Stomach (tissue), 9 donors: ENCODE results near the gene GLTP. TPM values are rescaled to one million over a fixed set of nuclear protein-coding genes. Genes with fewer than 3 reads are reported as not detected.

ENCODE experiments used
- DNase-seq, 2 donors: peaks; one replicate each; pipeline versions ENCODE4 v3.0.0 to v3.0.0-alpha.2; 2013 to 2019
- H3K27ac ChIP-seq, 5 donors: fragments of 200-600 bp in 4 of 5; sonication (generic) in 4 of 5; one replicate each; pipeline ENCODE4 v1.5.1; 2013 to 2019; ENCODE audit warnings: mild to moderate bottlenecking in 1 of 5, moderate library complexity in 1 of 5
- H3K27me3 ChIP-seq, 3 donors: fragments of 200-600 bp; sonication (generic); one replicate each; pipeline ENCODE4 v1.5.1; 2017 to 2019; ENCODE audit warnings: mixed run types in 1 of 3
- H3K36me3 ChIP-seq, 4 donors: fragments of 200-600 bp; sonication (generic); 1 replicate in 3 of 4; 2 replicates in 1 of 4; pipeline ENCODE4 v1.5.1; 2016 to 2019
- H3K4me1 ChIP-seq, 4 donors: fragments of 200-600 bp; sonication (generic); one replicate each; pipeline ENCODE4 v1.5.1; 2016 to 2019
- H3K4me3 ChIP-seq, 4 donors: fragments of 200-600 bp; sonication (generic) in 3 of 4; one replicate each; pipeline ENCODE4 v1.5.1; 2016 to 2019; ENCODE audit warnings: mild to moderate bottlenecking in 1 of 4
- H3K9me3 ChIP-seq, 4 donors: fragments of 200-600 bp; sonication (generic); one replicate each; pipeline ENCODE4 v1.5.1; 2016 to 2019
- EP300 ChIP-seq: sonication (generic); formaldehyde crosslinking; IDR thresholded peaks from one replicate; pipeline ENCODE4 v1.6.1; 2017; ENCODE audit warnings: antibody characterized with exemption
- POLR2A ChIP-seq, 4 donors: fragments of 450-650 bp; IDR thresholded peaks; one replicate each; pipeline ENCODE4 v1.6.1; 2016; ENCODE audit warnings: antibody characterized with exemption in 4 of 4, control low read depth in 2 of 4, mild to moderate bottlenecking in 1 of 4, moderate library complexity in 1 of 4
- POLR2AphosphoS5 ChIP-seq, 3 donors: sonication (generic); formaldehyde crosslinking; IDR thresholded peaks; one replicate each; pipeline ENCODE4 v1.6.1; 2016; ENCODE audit warnings: antibody characterized with exemption in 3 of 3
- WGBS, 5 donors: extraction: QIAGEN DNeasy Blood & Tissue Kit in 3 of 5; methylation state at CpG; one replicate each; pipeline versions ENCODE4 v1.1.5 to v1.1.7; 2013 to 2018; 5-methylcytosine and 5-hydroxymethylcytosine counted together
- intact Hi-C: fragments of 100-400 bp; cut with DNase I; formaldehyde crosslinking; loops from one replicate; pipeline ENCODE4 v1.15.1; 2023; ENCODE audit warnings: low total_unique reads
- polyA plus RNA-seq, 3 donors: library from polyadenylated mRNA; stranded (reverse); fragments of 200-250 nt; gene quantifications; one replicate each; pipeline ENCODE4 v1.2.3, GENCODE V29; 2013
- total RNA-seq, 5 donors: library from RNA; depleted of rRNA; stranded (reverse); fragments of >200 nt; gene quantifications; one replicate each; pipeline versions ENCODE4 v1.1.0 to v1.2.3, GENCODE V29; 2014 to 2016
- TF ChIP-seq, protein P1 (sequence below), 7 experiments: fragments of 450-650 bp in 4 of 7; fragments of 200-600 bp in 3 of 7; sonication (generic) in 3 of 7; IDR thresholded peaks; one replicate each; pipeline ENCODE4 v1.5.1; 2016 to 2019; ENCODE audit warnings: antibody characterized with exemption in 7 of 7, control low read depth in 2 of 7, mild to moderate bottlenecking in 1 of 7
- donor health status: healthy with polysubstance abuse.
- donor health status: Bipolar disorder and iron deficiency.
- donor health status: healthy.

The GLTP gene
- total and polyA plus RNA-seq, 8 donors, result 26.4 to 93.6 (median 50.1) TPM

DNA sequence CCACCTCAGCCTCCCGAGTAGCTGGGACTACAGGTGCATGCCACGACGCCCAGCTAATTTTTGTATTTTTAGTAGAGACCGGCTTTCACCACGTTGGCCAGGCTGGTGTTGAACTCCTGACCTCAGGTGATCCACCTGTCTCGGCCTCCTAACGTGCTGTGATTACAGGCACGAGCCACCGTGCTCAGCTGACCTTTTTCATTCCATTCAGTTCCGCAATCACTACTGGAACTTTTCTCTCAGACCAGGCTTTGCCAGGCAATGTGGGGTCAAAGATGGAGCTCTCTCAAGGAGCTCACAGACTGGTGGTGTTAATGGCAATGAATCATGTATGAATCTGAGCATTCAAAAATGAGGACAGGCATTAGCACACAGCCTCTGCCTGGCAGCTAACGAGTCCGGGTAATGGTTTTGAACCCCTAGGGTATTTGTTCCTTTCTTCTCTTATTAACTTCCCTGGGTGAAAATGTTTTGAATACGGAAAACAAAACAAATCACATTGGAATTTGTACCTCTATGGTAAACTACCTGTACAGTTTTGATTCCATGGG lies 10.4 kb upstream of the GLTP start:
- DNase-seq, result no peak
- Histone ChIP-seq H3K4me1 (peaks cover 0 to 20% (median 0%) of the 10 kb centered on the region in 4 donors), H3K4me3 (no peak overlapping the region), H3K9me3 (no peaks in the 10 kb centered on the region), H3K27me3 (peaks cover 0 to 5% (median 0%) of the 10 kb centered on the region in 3 donors), H3K27ac (no peak overlapping the region), H3K36me3 (no peaks in the 10 kb centered on the region)
- 59 to 69% (median 65%) methylated on average over 13 of the region's 13 CpGs for WGBS, 5 donors
- intact Hi-C loops, result no loop called here
- TF ChIP-seq, protein P1, sequence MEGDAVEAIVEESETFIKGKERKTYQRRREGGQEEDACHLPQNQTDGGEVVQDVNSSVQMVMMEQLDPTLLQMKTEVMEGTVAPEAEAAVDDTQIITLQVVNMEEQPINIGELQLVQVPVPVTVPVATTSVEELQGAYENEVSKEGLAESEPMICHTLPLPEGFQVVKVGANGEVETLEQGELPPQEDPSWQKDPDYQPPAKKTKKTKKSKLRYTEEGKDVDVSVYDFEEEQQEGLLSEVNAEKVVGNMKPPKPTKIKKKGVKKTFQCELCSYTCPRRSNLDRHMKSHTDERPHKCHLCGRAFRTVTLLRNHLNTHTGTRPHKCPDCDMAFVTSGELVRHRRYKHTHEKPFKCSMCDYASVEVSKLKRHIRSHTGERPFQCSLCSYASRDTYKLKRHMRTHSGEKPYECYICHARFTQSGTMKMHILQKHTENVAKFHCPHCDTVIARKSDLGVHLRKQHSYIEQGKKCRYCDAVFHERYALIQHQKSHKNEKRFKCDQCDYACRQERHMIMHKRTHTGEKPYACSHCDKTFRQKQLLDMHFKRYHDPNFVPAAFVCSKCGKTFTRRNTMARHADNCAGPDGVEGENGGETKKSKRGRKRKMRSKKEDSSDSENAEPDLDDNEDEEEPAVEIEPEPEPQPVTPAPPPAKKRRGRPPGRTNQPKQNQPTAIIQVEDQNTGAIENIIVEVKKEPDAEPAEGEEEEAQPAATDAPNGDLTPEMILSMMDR (IDR thresholded peaks at IDR 0.05), result no peak
- TF ChIP-seq EP300 (no peak), POLR2AphosphoS5 (IDR thresholded peaks at IDR 0.05) (no peak), POLR2A (IDR thresholded peaks at IDR 0.05) (no peak)

DNA sequence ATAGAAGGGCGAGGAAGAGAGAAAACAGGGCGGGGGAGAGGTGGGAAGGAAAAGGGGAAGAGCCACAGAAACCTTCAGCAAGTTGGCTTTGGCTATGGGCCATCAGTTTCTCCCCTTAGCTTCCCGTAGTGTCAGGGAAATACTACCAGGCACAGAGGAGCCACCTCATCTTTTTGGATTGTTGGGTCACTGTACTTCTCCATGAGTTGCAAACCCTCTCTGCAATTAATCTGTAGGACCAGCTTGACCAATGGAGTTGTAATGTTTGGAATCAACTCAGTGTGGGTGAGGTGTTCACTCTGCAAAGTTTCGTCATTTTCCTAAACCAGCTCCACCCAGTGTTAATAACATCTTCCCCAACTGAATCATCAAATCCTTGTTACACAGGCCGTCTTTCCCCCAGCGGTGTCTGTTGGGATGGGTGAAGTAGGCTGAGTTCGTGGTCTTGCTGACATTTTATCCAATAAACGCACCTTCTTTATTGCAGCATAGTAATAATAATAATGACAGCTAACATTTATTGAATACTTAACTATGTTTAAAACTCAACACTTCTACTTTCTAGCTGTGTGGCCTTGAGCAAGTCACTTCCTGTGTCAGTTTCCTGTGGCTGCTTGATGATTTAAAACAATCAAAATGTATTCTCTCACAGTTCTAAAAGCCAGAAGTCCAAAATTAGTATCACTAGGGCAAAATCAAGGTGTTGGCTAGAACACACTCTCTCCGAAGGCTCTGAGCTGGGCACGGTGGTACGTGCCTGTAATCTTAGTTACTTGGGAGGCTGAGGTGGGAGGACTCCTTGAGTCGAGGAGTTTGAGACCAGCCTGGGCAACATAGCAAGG lies 8.1 kb upstream of the GLTP start:
- Histone ChIP-seq H3K27ac (peak overlapping the region in 4 of 5 donors; percentile 29 to 78 (median 48)), H3K4me3 (no peak overlapping the region), H3K36me3 (no peaks in the 10 kb centered on the region), H3K4me1 (peaks cover 0 to 20% (median 0%) of the 10 kb centered on the region in 4 donors), H3K27me3 (peaks cover 0 to 5% (median 0%) of the 10 kb centered on the region in 3 donors), H3K9me3 (no peaks in the 10 kb centered on the region)
- DNase-seq, result no peak
- WGBS, 5 donors, result 58 to 69% (median 61%) methylated on average over 12 of the region's 12 CpGs
- TF ChIP-seq, protein P1 (IDR thresholded peaks at IDR 0.05), result no peak
- TF ChIP-seq POLR2A (IDR thresholded peaks at IDR 0.05), result no peak
- intact Hi-C loops, result loop anchor here (10.0 kb wide), 1 partner anchor 84 kb away; no protein-coding TSS in a partner anchor

DNA sequence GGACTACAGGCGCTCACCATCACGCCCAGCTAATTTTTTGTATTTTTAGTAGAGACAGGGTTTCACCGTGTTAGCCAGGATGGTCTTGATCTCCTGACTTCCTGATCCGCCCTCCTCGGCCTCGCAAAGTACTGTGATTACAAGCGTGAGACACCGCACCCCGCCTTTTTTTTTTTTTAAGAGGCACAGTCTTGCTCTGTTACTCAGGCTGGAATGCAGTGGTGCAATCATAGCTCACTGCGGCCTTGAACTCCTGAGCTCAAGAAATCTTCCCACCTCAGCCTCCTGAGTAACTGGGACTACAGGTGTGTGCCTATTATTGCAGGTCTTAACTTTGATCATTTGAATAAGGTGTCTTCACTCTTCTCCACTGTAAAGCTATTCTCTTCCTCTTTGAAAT lies 5.3 kb upstream of the GLTP start:
- no peak for DNase-seq
- intact Hi-C loops, result loop anchor here (10.0 kb wide), 1 partner anchor 81 kb away; no protein-coding TSS in a partner anchor
- no peak overlapping the region for H3K4me3 ChIP-seq

DNA sequence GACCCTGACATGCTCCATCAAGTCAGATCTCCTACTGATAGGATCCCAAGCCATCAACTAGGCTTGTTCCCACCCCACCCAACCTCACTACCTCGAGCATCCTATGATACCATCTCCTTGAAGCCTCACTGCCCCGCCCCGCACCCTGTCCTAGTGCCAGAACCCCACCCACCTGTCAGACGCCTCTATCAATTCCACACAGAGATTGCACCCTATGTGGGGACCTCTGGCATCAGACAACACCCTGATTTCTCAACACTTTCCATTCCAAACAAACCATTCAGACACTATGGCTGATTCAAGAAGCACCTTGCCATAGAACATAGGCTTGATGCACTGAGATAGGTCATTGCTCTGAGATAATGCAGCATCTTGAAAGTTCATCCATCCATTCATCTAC lies 3.1 kb upstream of the GLTP start:
- no peak overlapping the region for H3K27ac ChIP-seq
- H3K27me3 ChIP-seq, result peaks cover 0 to 5% (median 0%) of the 10 kb centered on the region in 3 donors
- 46 to 63% (median 54%) methylated on average over 4 of the region's 4 CpGs for WGBS, 5 donors
- no peak overlapping the region for H3K4me3 ChIP-seq
- intact Hi-C loops, result loop anchor here (10.0 kb wide), 1 partner anchor 79 kb away; no protein-coding TSS in a partner anchor
- no peaks in the 10 kb centered on the region for H3K9me3 ChIP-seq
- peaks cover 14 to 30% (median 23%) of the 10 kb centered on the region in 4 donors for H3K4me1 ChIP-seq
- no peak for DNase-seq
- TF ChIP-seq POLR2AphosphoS5 (IDR thresholded peaks at IDR 0.05) (no peak), EP300 (no peak), POLR2A (IDR thresholded peaks at IDR 0.05) (no peak)
- TF ChIP-seq, protein P1 (IDR thresholded peaks at IDR 0.05), result no peak
- H3K36me3 ChIP-seq, result no peaks in the 10 kb centered on the region

More for the DNA sequence above, 5.3 kb upstream of the GLTP start:
- no peaks in the 10 kb centered on the region for H3K9me3 ChIP-seq
- peaks cover 0 to 5% (median 0%) of the 10 kb centered on the region in 3 donors for H3K27me3 ChIP-seq
- no peaks in the 10 kb centered on the region for H3K36me3 ChIP-seq
- H3K4me1 ChIP-seq, result peaks cover 3 to 27% (median 6%) of the 10 kb centered on the region in 4 donors
- WGBS, 5 donors, result 60 to 75% (median 71%) methylated on average over 10 of the region's 10 CpGs
- TF ChIP-seq, protein P1 (IDR thresholded peaks at IDR 0.05), result no peak
- TF ChIP-seq POLR2AphosphoS5 (IDR thresholded peaks at IDR 0.05), result no peak
- TF ChIP-seq POLR2A (IDR thresholded peaks at IDR 0.05), result no peak
- TF ChIP-seq EP300, result no peak
- H3K27ac ChIP-seq, result no peak overlapping the region
